Stomach (tissue), 9 donors: Measurements from ENCODE around the gene COL4A2. TPM values are rescaled to one million over a fixed set of nuclear protein-coding genes. Genes with fewer than 3 reads are reported as not detected.

Experiments
- DNase-seq, 2 donors: peaks; one replicate each; pipeline versions ENCODE4 v3.0.0 to v3.0.0-alpha.2; 2013 to 2019
- H3K27ac ChIP-seq, 5 donors: fragments of 200-600 bp in 4 of 5; sonication (generic) in 4 of 5; one replicate each; pipeline ENCODE4 v1.5.1; 2013 to 2019; ENCODE audit warnings: mild to moderate bottlenecking in 1 of 5, moderate library complexity in 1 of 5
- H3K27me3 ChIP-seq, 3 donors: fragments of 200-600 bp; sonication (generic); one replicate each; pipeline ENCODE4 v1.5.1; 2017 to 2019; ENCODE audit warnings: mixed run types in 1 of 3
- H3K36me3 ChIP-seq, 4 donors: fragments of 200-600 bp; sonication (generic); 1 replicate in 3 of 4; 2 replicates in 1 of 4; pipeline ENCODE4 v1.5.1; 2016 to 2019
- H3K4me1 ChIP-seq, 4 donors: fragments of 200-600 bp; sonication (generic); one replicate each; pipeline ENCODE4 v1.5.1; 2016 to 2019
- H3K4me3 ChIP-seq, 4 donors: fragments of 200-600 bp; sonication (generic) in 3 of 4; one replicate each; pipeline ENCODE4 v1.5.1; 2016 to 2019; ENCODE audit warnings: mild to moderate bottlenecking in 1 of 4
- H3K9me3 ChIP-seq, 4 donors: fragments of 200-600 bp; sonication (generic); one replicate each; pipeline ENCODE4 v1.5.1; 2016 to 2019
- EP300 ChIP-seq: sonication (generic); formaldehyde crosslinking; IDR thresholded peaks from one replicate; pipeline ENCODE4 v1.6.1; 2017; ENCODE audit warnings: antibody characterized with exemption
- POLR2A ChIP-seq, 4 donors: fragments of 450-650 bp; IDR thresholded peaks; one replicate each; pipeline ENCODE4 v1.6.1; 2016; ENCODE audit warnings: antibody characterized with exemption in 4 of 4, control low read depth in 2 of 4, mild to moderate bottlenecking in 1 of 4, moderate library complexity in 1 of 4
- POLR2AphosphoS5 ChIP-seq, 3 donors: sonication (generic); formaldehyde crosslinking; IDR thresholded peaks; one replicate each; pipeline ENCODE4 v1.6.1; 2016; ENCODE audit warnings: antibody characterized with exemption in 3 of 3
- WGBS, 5 donors: extraction: QIAGEN DNeasy Blood & Tissue Kit in 3 of 5; methylation state at CpG; one replicate each; pipeline versions ENCODE4 v1.1.5 to v1.1.7; 2013 to 2018; 5-methylcytosine and 5-hydroxymethylcytosine counted together
- intact Hi-C: fragments of 100-400 bp; cut with DNase I; formaldehyde crosslinking; loops from one replicate; pipeline ENCODE4 v1.15.1; 2023; ENCODE audit warnings: low total_unique reads
- polyA plus RNA-seq, 3 donors: library from polyadenylated mRNA; stranded (reverse); fragments of 200-250 nt; gene quantifications; one replicate each; pipeline ENCODE4 v1.2.3, GENCODE V29; 2013
- total RNA-seq, 5 donors: library from RNA; depleted of rRNA; stranded (reverse); fragments of >200 nt; gene quantifications; one replicate each; pipeline versions ENCODE4 v1.1.0 to v1.2.3, GENCODE V29; 2014 to 2016
- TF ChIP-seq, protein P1 (sequence below), 7 experiments: fragments of 450-650 bp in 4 of 7; fragments of 200-600 bp in 3 of 7; sonication (generic) in 3 of 7; IDR thresholded peaks; one replicate each; pipeline ENCODE4 v1.5.1; 2016 to 2019; ENCODE audit warnings: antibody characterized with exemption in 7 of 7, control low read depth in 2 of 7, mild to moderate bottlenecking in 1 of 7
- donor health status: healthy with polysubstance abuse.
- donor health status: Bipolar disorder and iron deficiency.
- donor health status: healthy.

The COL4A2 gene
- total and polyA plus RNA-seq, 8 donors, result 24.0 to 531 (median 214) TPM

DNA sequence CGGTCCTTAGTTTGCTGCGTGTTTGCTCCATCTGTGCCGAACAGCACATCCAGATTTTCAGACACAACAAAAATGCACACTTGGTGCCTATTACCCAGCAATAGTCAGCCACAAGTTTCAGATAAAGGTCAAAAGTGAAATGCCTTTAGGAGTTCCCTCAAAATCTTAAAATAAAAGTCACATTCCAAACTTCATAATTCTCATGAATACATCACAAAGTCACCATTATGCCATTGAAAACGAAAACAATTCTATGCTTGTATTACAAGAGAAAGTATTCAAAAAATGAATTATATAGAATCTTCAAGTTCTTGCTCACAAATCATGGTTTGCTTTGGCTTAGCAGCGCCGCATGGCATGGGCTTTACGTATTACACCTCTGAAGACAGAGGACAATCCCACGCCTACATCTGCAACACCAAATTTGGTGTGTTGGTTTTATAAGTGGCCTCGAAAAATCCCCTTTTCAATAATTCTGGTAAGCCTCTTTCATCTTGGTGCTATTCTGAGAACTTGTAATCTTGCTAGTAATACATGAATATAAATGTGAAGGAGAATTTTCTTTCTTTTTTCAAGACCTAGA is 26.8 kb upstream of the COL4A2 start:
- H3K4me3 ChIP-seq, result no peak overlapping the region
- 65 to 87% (median 78%) methylated on average over 9 of the region's 9 CpGs for WGBS, 5 donors
- peak overlapping the region in 4 of 5 donors; percentile 23 to 76 (median 40) for H3K27ac ChIP-seq
- H3K27me3 ChIP-seq, result no peaks in the 10 kb centered on the region
- H3K9me3 ChIP-seq, result no peaks in the 10 kb centered on the region
- peaks cover 3 to 85% (median 35%) of the 10 kb centered on the region in 4 donors for H3K4me1 ChIP-seq
- no peak for DNase-seq
- H3K36me3 ChIP-seq, result no peaks in the 10 kb centered on the region
- TF ChIP-seq POLR2A (IDR thresholded peaks at IDR 0.05), result no peak
- no peak for TF ChIP-seq POLR2AphosphoS5 (IDR thresholded peaks at IDR 0.05)
- TF ChIP-seq, protein P1, sequence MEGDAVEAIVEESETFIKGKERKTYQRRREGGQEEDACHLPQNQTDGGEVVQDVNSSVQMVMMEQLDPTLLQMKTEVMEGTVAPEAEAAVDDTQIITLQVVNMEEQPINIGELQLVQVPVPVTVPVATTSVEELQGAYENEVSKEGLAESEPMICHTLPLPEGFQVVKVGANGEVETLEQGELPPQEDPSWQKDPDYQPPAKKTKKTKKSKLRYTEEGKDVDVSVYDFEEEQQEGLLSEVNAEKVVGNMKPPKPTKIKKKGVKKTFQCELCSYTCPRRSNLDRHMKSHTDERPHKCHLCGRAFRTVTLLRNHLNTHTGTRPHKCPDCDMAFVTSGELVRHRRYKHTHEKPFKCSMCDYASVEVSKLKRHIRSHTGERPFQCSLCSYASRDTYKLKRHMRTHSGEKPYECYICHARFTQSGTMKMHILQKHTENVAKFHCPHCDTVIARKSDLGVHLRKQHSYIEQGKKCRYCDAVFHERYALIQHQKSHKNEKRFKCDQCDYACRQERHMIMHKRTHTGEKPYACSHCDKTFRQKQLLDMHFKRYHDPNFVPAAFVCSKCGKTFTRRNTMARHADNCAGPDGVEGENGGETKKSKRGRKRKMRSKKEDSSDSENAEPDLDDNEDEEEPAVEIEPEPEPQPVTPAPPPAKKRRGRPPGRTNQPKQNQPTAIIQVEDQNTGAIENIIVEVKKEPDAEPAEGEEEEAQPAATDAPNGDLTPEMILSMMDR (IDR thresholded peaks at IDR 0.05), result no peak
- TF ChIP-seq EP300, result no peak
- intact Hi-C loops, result no loop called here

DNA sequence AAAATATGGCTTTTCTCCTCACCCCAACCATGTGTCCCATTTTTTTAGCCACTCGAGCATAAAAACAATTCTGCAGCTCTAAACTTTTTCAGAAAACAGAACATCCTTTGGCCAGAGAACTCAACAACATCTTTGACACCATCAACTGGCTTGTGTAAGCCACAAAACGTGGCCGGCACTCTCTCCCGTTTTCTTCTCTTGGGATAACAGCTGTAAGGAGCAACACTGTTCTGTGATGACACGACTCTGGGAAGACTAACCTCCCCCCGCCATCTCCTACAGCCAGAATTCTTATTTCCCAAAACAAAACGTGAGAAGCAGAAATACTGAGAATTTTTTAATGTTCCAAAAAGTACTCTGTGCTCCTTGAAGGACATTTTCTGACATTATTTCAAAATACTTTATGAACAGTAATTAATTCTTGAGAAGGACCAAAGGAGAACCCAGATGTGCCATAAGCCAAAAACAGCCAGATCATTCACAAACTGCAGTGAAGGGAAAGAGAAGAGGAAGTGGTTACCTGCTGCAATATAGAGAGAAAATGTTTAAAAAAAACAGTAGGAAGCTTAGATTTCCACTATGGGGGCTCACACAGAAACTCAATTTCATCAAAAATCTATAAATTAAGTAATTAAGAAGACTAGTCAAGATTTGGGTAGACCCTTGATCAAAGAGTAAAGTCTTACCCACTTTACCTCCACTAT is 25.9 kb upstream of the COL4A2 start:
- Histone ChIP-seq H3K27ac (peak overlapping the region in 4 of 5 donors; percentile 23 to 76 (median 40)), H3K4me3 (no peak overlapping the region), H3K27me3 (no peaks in the 10 kb centered on the region), H3K36me3 (no peaks in the 10 kb centered on the region), H3K9me3 (no peaks in the 10 kb centered on the region), H3K4me1 (peaks cover 4 to 84% (median 32%) of the 10 kb centered on the region in 4 donors)
- intact Hi-C loops, result no loop called here
- 56 to 79% (median 69%) methylated on average over 6 to 7 of the region's 7 CpGs for WGBS, 5 donors
- TF ChIP-seq POLR2A (IDR thresholded peaks at IDR 0.05) (no peak), POLR2AphosphoS5 (IDR thresholded peaks at IDR 0.05) (peak in 1 of 3 donors; percentile 12), EP300 (no peak)
- TF ChIP-seq, protein P1 (IDR thresholded peaks at IDR 0.05), result no peak
- DNase-seq, result no peak

DNA sequence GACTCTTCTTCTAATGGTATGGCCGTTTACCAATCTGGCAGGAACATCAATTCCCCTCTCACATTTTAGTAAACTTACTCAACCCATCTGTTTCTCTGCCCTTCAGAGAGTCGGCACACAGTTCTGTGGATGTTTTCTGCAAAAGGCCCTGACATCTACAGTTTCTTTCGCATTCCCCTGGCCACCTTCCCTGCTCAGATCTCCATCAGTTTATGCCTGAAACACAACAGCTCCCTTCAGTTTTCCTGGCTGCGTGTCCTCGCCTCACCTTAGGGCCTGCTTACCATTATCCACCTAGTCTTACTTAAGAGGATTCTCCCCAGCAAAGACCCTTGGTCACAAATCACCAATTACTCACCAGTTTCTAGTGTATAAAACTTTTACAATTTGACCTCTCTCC is 25.3 kb upstream of the COL4A2 start:
- H3K27me3 ChIP-seq, result no peaks in the 10 kb centered on the region
- H3K36me3 ChIP-seq, result no peaks in the 10 kb centered on the region
- peaks cover 7 to 84% (median 33%) of the 10 kb centered on the region in 4 donors for H3K4me1 ChIP-seq
- intact Hi-C loops, result no loop called here
- DNase-seq, result no peak
- H3K4me3 ChIP-seq, result no peak overlapping the region
- no peak for TF ChIP-seq POLR2AphosphoS5 (IDR thresholded peaks at IDR 0.05)
- TF ChIP-seq, protein P1 (IDR thresholded peaks at IDR 0.05), result no peak
- TF ChIP-seq EP300, result no peak
- no peak for TF ChIP-seq POLR2A (IDR thresholded peaks at IDR 0.05)
- 76 to 91% (median 81%) methylated on average over 5 of the region's 5 CpGs for WGBS, 5 donors
- no peaks in the 10 kb centered on the region for H3K9me3 ChIP-seq
- peak overlapping the region in 4 of 5 donors; percentile 16 to 76 (median 35) for H3K27ac ChIP-seq

DNA sequence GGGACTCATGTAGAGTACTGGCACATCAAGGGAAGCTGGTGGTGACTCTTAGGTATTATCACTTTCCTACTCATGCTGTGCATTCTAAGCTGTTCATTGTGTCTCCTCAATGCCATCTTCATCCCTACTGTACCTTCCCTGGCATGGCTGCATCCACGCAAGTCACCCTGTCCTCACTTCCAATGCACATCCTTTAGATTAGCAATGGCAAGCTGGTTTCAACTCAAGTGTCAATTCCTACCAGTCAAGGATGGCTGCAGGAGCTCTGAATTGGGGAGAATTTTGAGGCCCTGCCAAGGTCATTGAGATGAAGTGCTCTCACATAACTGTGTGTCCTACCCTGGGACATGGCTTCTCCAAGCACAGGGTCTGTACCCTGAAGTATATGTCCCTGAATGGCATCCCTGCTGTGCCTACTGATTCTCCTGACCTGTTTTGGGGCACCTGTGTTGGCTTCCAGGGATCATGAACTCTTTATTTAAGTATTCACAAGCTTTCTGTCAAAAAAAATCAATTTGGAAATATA is 24.7 kb upstream of the COL4A2 start:
- Histone ChIP-seq H3K4me1 (peaks cover 7 to 84% (median 34%) of the 10 kb centered on the region in 4 donors), H3K4me3 (no peak overlapping the region), H3K27ac (peak overlapping the region in 3 of 5 donors; percentile 16 to 76 (median 47)), H3K36me3 (no peaks in the 10 kb centered on the region), H3K9me3 (no peaks in the 10 kb centered on the region), H3K27me3 (no peaks in the 10 kb centered on the region)
- WGBS, 5 donors, result 89 to 100% (median 94%) methylated on average over 1 of the region's 1 CpG
- no peak for DNase-seq
- TF ChIP-seq, protein P1 (IDR thresholded peaks at IDR 0.05), result no peak
- TF ChIP-seq POLR2AphosphoS5 (IDR thresholded peaks at IDR 0.05) (no peak), POLR2A (IDR thresholded peaks at IDR 0.05) (no peak), EP300 (no peak)
- intact Hi-C loops, result no loop called here
